Tibial nerve (tissue), 4 donors: ENCODE data around the gene NOX3. TPM values are rescaled to one million over a fixed set of nuclear protein-coding genes. Genes with fewer than 3 reads are reported as not detected.

Source experiments
- DNase-seq, 2 donors: peaks; one replicate each; pipeline ENCODE4 v3.0.0-alpha.2; 2019; ENCODE audit warnings: low spot score in 2 of 2
- H3K27ac ChIP-seq, 4 donors: fragments of 200-600 bp; sonication (generic) in 3 of 4; one replicate each; pipeline ENCODE4 v1.5.1; 2017 to 2019; ENCODE audit warnings: mild to moderate bottlenecking in 1 of 4
- H3K27me3 ChIP-seq, 2 donors: fragments of 200-600 bp; sonication (generic) in 1 of 2; one replicate each; pipeline versions ENCODE4 v1.5.1 to v1.6.0; 2017 to 2019
- H3K36me3 ChIP-seq, 3 donors: fragments of 200-600 bp; sonication (generic); one replicate each; pipeline ENCODE4 v1.5.1; 2018 to 2019
- H3K4me1 ChIP-seq, 4 donors: fragments of 200-600 bp; sonication (generic) in 3 of 4; one replicate each; pipeline ENCODE4 v1.5.1; 2017 to 2019
- H3K4me3 ChIP-seq, 4 donors: fragments of 200-600 bp; sonication (generic) in 3 of 4; one replicate each; pipeline ENCODE4 v1.5.1; 2017 to 2019; ENCODE audit warnings: mild to moderate bottlenecking in 1 of 4, moderate library complexity in 1 of 4
- H3K9me3 ChIP-seq, 4 donors: fragments of 200-600 bp; sonication (generic) in 3 of 4; one replicate each; pipeline ENCODE4 v1.5.1; 2017 to 2019
- CTCF ChIP-seq, 5 experiments: fragments of 200-600 bp in 3 of 5; fragments of 450-650 bp in 2 of 5; sonication (generic) in 3 of 5; IDR thresholded peaks; one replicate each; pipeline ENCODE4 v1.5.1; 2016 to 2019; ENCODE audit warnings: antibody characterized with exemption in 5 of 5, mild to moderate bottlenecking in 3 of 5, moderate library complexity in 2 of 5
- EP300 ChIP-seq, 2 donors: sonication (generic); formaldehyde crosslinking; IDR thresholded peaks; one replicate each; pipeline ENCODE4 v1.6.1; 2017; ENCODE audit warnings: antibody characterized with exemption in 2 of 2, mild to moderate bottlenecking in 1 of 2
- POLR2A ChIP-seq, 2 donors: fragments of 450-650 bp; IDR thresholded peaks; one replicate each; pipeline ENCODE4 v1.6.1; 2017; ENCODE audit warnings: antibody characterized with exemption in 2 of 2, mild to moderate bottlenecking in 2 of 2, moderate library complexity in 2 of 2
- WGBS, 2 donors: methylation state at CpG; one replicate each; pipeline ENCODE4 v1.1.5; 2018; 5-methylcytosine and 5-hydroxymethylcytosine counted together
- total RNA-seq, 4 donors: library from RNA; depleted of rRNA; stranded (reverse); fragments of >200 nt; gene quantifications; one replicate each; pipeline ENCODE4 v1.1.0, GENCODE V29; 2016

NOX3 gene
- total RNA-seq, 4 donors from 2014 or later, result not detected

- Histone ChIP-seq H3K27me3 (no peaks in the 10 kb centered on the region), H3K9me3 (peaks cover 0 to 2% (median 0%) of the 10 kb centered on the region in 4 donors), H3K36me3 (no peaks in the 10 kb centered on the region), H3K4me1 (peaks cover 0 to 29% (median 14%) of the 10 kb centered on the region in 4 donors), H3K27ac (no peak overlapping the region), H3K4me3 (no peak overlapping the region)
- no peak for DNase-seq
- TF ChIP-seq CTCF (IDR thresholded peaks at IDR 0.05) (no peak), EP300 (IDR thresholded peaks at IDR 0.05) (no peak), POLR2A (IDR thresholded peaks at IDR 0.05) (no peak)
- 86 to 89% methylated on average over 3 of the region's 3 CpGs for WGBS, 2 donors
Measured at GRCh38 chr6:155497273-155497672, 41.6 kb upstream of the NOX3 start.

- 71 to 72% methylated on average over 11 of the region's 11 CpGs for WGBS, 2 donors
- TF ChIP-seq CTCF (IDR thresholded peaks at IDR 0.05) (peak in 3 of 5 experiments; percentile 5 to 27 (median 22)), EP300 (IDR thresholded peaks at IDR 0.05) (no peak)
Measured at GRCh38 chr6:155495011-155495768, 39.6 kb upstream of the NOX3 start.

GRCh38 chr6:155493694-155494143 is 38.1 kb upstream of the NOX3 start:
- no peak for TF ChIP-seq POLR2A (IDR thresholded peaks at IDR 0.05)
- no peak for TF ChIP-seq CTCF (IDR thresholded peaks at IDR 0.05)
- peak in 1 of 2 donors; percentile 69 for TF ChIP-seq EP300 (IDR thresholded peaks at IDR 0.05)
- H3K4me3 ChIP-seq, result no peak overlapping the region
- H3K36me3 ChIP-seq, result no peaks in the 10 kb centered on the region
- no peaks in the 10 kb centered on the region for H3K27me3 ChIP-seq
- peaks cover 0 to 29% (median 14%) of the 10 kb centered on the region in 4 donors for H3K4me1 ChIP-seq
- H3K27ac ChIP-seq, result peak overlapping the region in 2 of 4 donors; percentile 63 to 90
- peak in 1 of 2 donors; percentile 40 for DNase-seq
- 15 to 20% methylated on average over 4 of the region's 4 CpGs for WGBS, 2 donors
- no peaks in the 10 kb centered on the region for H3K9me3 ChIP-seq

More at GRCh38 chr6:155495011-155495768, 39.6 kb upstream of the NOX3 start:
- DNase-seq, result peak; percentile 23 to 25
- H3K4me1 ChIP-seq, result peaks cover 0 to 29% (median 14%) of the 10 kb centered on the region in 4 donors
- H3K4me3 ChIP-seq, result no peak overlapping the region
- H3K36me3 ChIP-seq, result no peaks in the 10 kb centered on the region
- H3K27ac ChIP-seq, result peak overlapping the region in 2 of 4 donors; percentile 76 to 79
- no peaks in the 10 kb centered on the region for H3K27me3 ChIP-seq
- no peaks in the 10 kb centered on the region for H3K9me3 ChIP-seq

GRCh38 chr6:155493026-155493693 is 37.5 kb upstream of the NOX3 start:
- Histone ChIP-seq H3K27me3 (no peaks in the 10 kb centered on the region), H3K36me3 (no peaks in the 10 kb centered on the region), H3K4me3 (no peak overlapping the region), H3K9me3 (no peaks in the 10 kb centered on the region), H3K27ac (peak overlapping the region in 2 of 4 donors; percentile 63 to 90), H3K4me1 (peaks cover 0 to 29% (median 14%) of the 10 kb centered on the region in 4 donors)
- DNase-seq, result no peak
- 95 to 97% methylated on average over 3 of the region's 3 CpGs for WGBS, 2 donors
- TF ChIP-seq CTCF (IDR thresholded peaks at IDR 0.05) (no peak), EP300 (IDR thresholded peaks at IDR 0.05) (no peak), POLR2A (IDR thresholded peaks at IDR 0.05) (no peak)
